ENCODE data around the gene TWIST1. TPM values are rescaled to one million over a fixed set of nuclear protein-coding genes. Genes with fewer than 3 reads are reported as not detected.

TWIST1 gene
- total RNA-seq, 1 donor from 2014 or later: 5.7 TPM

DNA sequence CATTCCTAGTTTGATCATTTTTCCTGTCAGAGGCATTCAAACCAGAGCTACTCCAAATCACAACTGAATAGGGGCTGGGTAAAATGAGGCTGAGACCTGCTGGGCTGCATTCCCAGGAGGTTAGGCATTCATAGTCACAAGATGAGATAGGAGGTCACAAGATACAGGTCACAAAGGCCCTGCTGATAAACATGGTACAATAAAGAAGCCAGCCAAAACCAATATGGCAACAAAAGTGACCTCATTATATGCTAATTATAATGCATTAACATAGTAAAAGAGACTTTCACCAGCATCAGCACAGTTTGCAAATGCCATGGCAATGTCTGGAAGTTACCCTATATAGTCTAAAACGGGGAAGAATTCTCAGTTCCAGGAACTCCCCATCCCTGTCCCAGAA is 37.3 kb downstream of the TWIST1 start:
- no peaks in the 10 kb centered on the region for H4K20me1 ChIP-seq (ENCODE audit: insufficient read depth, low read length)
- H3K27me3 ChIP-seq (ENCODE audit: insufficient read depth, low read length): no peaks in the 10 kb centered on the region
- peaks cover 5% of the 10 kb centered on the region for H3K4me1 Mint-ChIP-seq (ENCODE audit: low read depth, unreplicated experiment)
- no peak overlapping the region for H2AFZ ChIP-seq (ENCODE audit: low read depth, low read length)
- no peak overlapping the region for H3K27ac Mint-ChIP-seq (ENCODE audit: unreplicated experiment)
- peaks cover 4% of the 10 kb centered on the region for H3K9me3 Mint-ChIP-seq (ENCODE audit: unreplicated experiment)
- FAIRE-seq (no peak), DNase-seq (ENCODE audit: low read depth) (no peak)
- H3K4me3 ChIP-seq (ENCODE audit: insufficient read depth, low read depth, low read length): no peak overlapping the region
- TF ChIP-seq EZH2 (IDR thresholded peaks at IDR 0.05; ENCODE audit: insufficient read depth, low read length) (no peak), CTCF (IDR thresholded peaks at IDR 0.05; ENCODE audit: insufficient read depth, low read depth, low read length) (no peak)
- H3K4me3 Mint-ChIP-seq (ENCODE audit: unreplicated experiment): no peak overlapping the region
- no peaks in the 10 kb centered on the region for H3K4me1 ChIP-seq (ENCODE audit: insufficient read depth, low read length)
- H3K27me3 Mint-ChIP-seq (ENCODE audit: low read depth, unreplicated experiment): no peaks in the 10 kb centered on the region
- H3K4me2 ChIP-seq (ENCODE audit: low read length): no peak overlapping the region
- no peaks in the 10 kb centered on the region for H3K36me3 ChIP-seq (ENCODE audit: insufficient read depth, low read length)
- H3K79me2 ChIP-seq (ENCODE audit: insufficient read depth, low read length): no peaks in the 10 kb centered on the region
- H3K36me3 Mint-ChIP-seq (ENCODE audit: low read depth, unreplicated experiment): no peaks in the 10 kb centered on the region
- no peak overlapping the region for H3K27ac ChIP-seq (ENCODE audit: low read depth, low read length)
- H3K9ac ChIP-seq (ENCODE audit: low read length): no peak overlapping the region
- H3K9me3 ChIP-seq (ENCODE audit: insufficient read depth, low read depth, low read length): no peaks in the 10 kb centered on the region

GRCh38 chr7:19079066-19079465 is 38.4 kb downstream of the TWIST1 start:
- Histone ChIP-seq H3K36me3 (ENCODE audit: insufficient read depth, low read length) (no peaks in the 10 kb centered on the region), H3K4me3 (ENCODE audit: insufficient read depth, low read depth, low read length) (no peak overlapping the region), H2AFZ (ENCODE audit: low read depth, low read length) (no peak overlapping the region), H3K9ac (ENCODE audit: low read length) (no peak overlapping the region), H3K27ac (ENCODE audit: low read depth, low read length) (no peak overlapping the region), H3K9me3 (ENCODE audit: insufficient read depth, low read depth, low read length) (no peaks in the 10 kb centered on the region), H3K79me2 (ENCODE audit: insufficient read depth, low read length) (no peaks in the 10 kb centered on the region), H3K4me2 (ENCODE audit: low read length) (no peak overlapping the region), H4K20me1 (ENCODE audit: insufficient read depth, low read length) (no peaks in the 10 kb centered on the region), H3K4me1 (ENCODE audit: insufficient read depth, low read length) (no peaks in the 10 kb centered on the region), H3K27me3 (ENCODE audit: insufficient read depth, low read length) (no peaks in the 10 kb centered on the region)
- peaks cover 5% of the 10 kb centered on the region for H3K4me1 Mint-ChIP-seq (ENCODE audit: low read depth, unreplicated experiment)
- FAIRE-seq (no peak), DNase-seq (ENCODE audit: low read depth) (peak; percentile 33)
- no peaks in the 10 kb centered on the region for H3K27me3 Mint-ChIP-seq (ENCODE audit: low read depth, unreplicated experiment)
- TF ChIP-seq CTCF (IDR thresholded peaks at IDR 0.05; ENCODE audit: insufficient read depth, low read depth, low read length) (no peak), EZH2 (IDR thresholded peaks at IDR 0.05; ENCODE audit: insufficient read depth, low read length) (no peak)
- H3K9me3 Mint-ChIP-seq (ENCODE audit: unreplicated experiment): peaks cover 8% of the 10 kb centered on the region
- peaks cover 1% of the 10 kb centered on the region for H3K36me3 Mint-ChIP-seq (ENCODE audit: low read depth, unreplicated experiment)
- H3K4me3 Mint-ChIP-seq (ENCODE audit: unreplicated experiment): no peak overlapping the region
- peak overlapping the region; percentile 67 for H3K27ac Mint-ChIP-seq (ENCODE audit: unreplicated experiment)

DNA sequence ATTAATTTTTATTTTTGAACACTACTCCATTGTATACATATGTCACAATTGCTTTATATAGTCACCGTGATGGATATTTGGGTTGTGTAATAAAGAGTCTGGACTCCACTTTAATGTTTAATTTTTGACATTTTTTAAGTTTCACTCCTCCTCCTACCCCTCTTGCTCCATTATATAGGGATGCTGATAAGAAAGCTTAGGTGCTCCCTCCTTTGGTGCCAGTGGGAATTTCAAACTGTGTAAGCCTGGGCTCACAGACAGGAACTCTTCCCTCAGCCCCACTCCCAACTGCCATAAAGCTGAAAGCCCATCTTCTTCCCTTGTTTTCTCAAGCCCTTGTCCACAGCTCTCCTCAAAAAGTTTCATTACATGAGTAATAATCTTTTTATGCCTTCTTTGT is 47.6 kb downstream of the TWIST1 start:
- Histone ChIP-seq H3K4me3 (ENCODE audit: insufficient read depth, low read depth, low read length) (no peak overlapping the region), H3K27ac (ENCODE audit: low read depth, low read length) (no peak overlapping the region), H3K79me2 (ENCODE audit: insufficient read depth, low read length) (no peaks in the 10 kb centered on the region), H3K9ac (ENCODE audit: low read length) (no peak overlapping the region), H4K20me1 (ENCODE audit: insufficient read depth, low read length) (no peaks in the 10 kb centered on the region), H3K9me3 (ENCODE audit: insufficient read depth, low read depth, low read length) (no peaks in the 10 kb centered on the region), H3K27me3 (ENCODE audit: insufficient read depth, low read length) (no peaks in the 10 kb centered on the region), H3K4me2 (ENCODE audit: low read length) (no peak overlapping the region), H2AFZ (ENCODE audit: low read depth, low read length) (no peak overlapping the region), H3K4me1 (ENCODE audit: insufficient read depth, low read length) (no peaks in the 10 kb centered on the region), H3K36me3 (ENCODE audit: insufficient read depth, low read length) (no peaks in the 10 kb centered on the region)
- TF ChIP-seq EZH2 (IDR thresholded peaks at IDR 0.05; ENCODE audit: insufficient read depth, low read length) (no peak), CTCF (IDR thresholded peaks at IDR 0.05; ENCODE audit: insufficient read depth, low read depth, low read length) (no peak)
- Mint-ChIP-seq H3K27ac (ENCODE audit: unreplicated experiment) (no peak overlapping the region), H3K27me3 (ENCODE audit: low read depth, unreplicated experiment) (no peaks in the 10 kb centered on the region), H3K9me3 (ENCODE audit: unreplicated experiment) (peaks cover 4% of the 10 kb centered on the region), H3K4me3 (ENCODE audit: unreplicated experiment) (no peak overlapping the region), H3K4me1 (ENCODE audit: low read depth, unreplicated experiment) (peaks cover 2% of the 10 kb centered on the region), H3K36me3 (ENCODE audit: low read depth, unreplicated experiment) (peaks cover 1% of the 10 kb centered on the region)
- FAIRE-seq: no peak
- no peak for DNase-seq (ENCODE audit: low read depth)

Data from astrocyte (in vitro differentiated cells and primary cell).